Endothelial cell of umbilical vein (primary cell): ENCODE data around the gene ARFIP1. TPM values are rescaled to one million over a fixed set of nuclear protein-coding genes. Genes with fewer than 3 reads are reported as not detected.

Experiments used
- BruUV-seq: library from RNA; stranded (reverse); fragments of 400-500 nt; replicated peaks from 2 replicates; lab custom pipeline; 2021; lab: Mats Ljungman, UMichigan
- CTCF ChIA-PET: fragments of 300-600, 350-600 bp; sonication (Branson Sonifier 250); formaldehyde crosslinking; loops from one replicate; lab custom pipeline; 2021; ENCODE audit warnings: antibody characterized with exemption, inconsistent platforms; lab: Charles Lee
- POLR2A ChIA-PET: fragments of 300-600, 350-600 bp; sonication (Branson Sonifier 250); formaldehyde crosslinking; loops from one replicate; lab custom pipeline; 2021; ENCODE audit warnings: antibody characterized with exemption, inconsistent platforms; lab: Charles Lee
- DNase-seq: peaks from one replicate; pipeline ENCODE4 v3.0.0-alpha.2; 2011; ENCODE audit warnings: low read depth, low spot score
- FAIRE-seq: peaks from 2 replicates; lab custom pipeline; 2011; peaks lifted over from hg19 to GRCh38; lab: Jason Lieb, UNC
- H2AFZ ChIP-seq: 2 replicates; pipeline ENCODE4 v1.6.0; 2012; ENCODE audit warnings: low read depth, low read length, control low read depth, inconsistent platforms
- H3K27ac ChIP-seq: 2 replicates; pipeline ENCODE4 v1.5.1; 2011; ENCODE audit warnings: low read depth, mild to moderate bottlenecking, control low read depth, low read length, moderate library complexity; ENCODE audit not compliant: insufficient read depth
- H3K27me3 ChIP-seq, 2 experiments: 2 replicates each; pipeline versions ENCODE4 v1.6.0 to v1.6.1; 2011; ENCODE audit warnings: low read length in 2 of 2, mixed read lengths in 1 of 2; ENCODE audit not compliant: control insufficient read depth in 2 of 2, insufficient read depth in 2 of 2
- H3K36me3 ChIP-seq, 2 experiments: 2 replicates in 1 of 2; 3 replicates in 1 of 2; pipeline ENCODE4 v1.5.1; 2011; ENCODE audit warnings: low read length in 2 of 2, mild to moderate bottlenecking in 1 of 2, moderate library complexity in 1 of 2; ENCODE audit not compliant: control insufficient read depth in 2 of 2, insufficient read depth in 2 of 2; ENCODE audit errors: extremely low read depth in 1 of 2
- H3K4me1 ChIP-seq: 3 replicates; pipeline ENCODE4 v1.5.1; 2011; ENCODE audit warnings: mild to moderate bottlenecking, low read length; ENCODE audit not compliant: control insufficient read depth, insufficient read depth; ENCODE audit errors: extremely low read depth
- H3K4me2 ChIP-seq: 2 replicates; pipeline ENCODE4 v1.6.1; 2011; ENCODE audit warnings: low read length, control low read depth, mixed read lengths; ENCODE audit not compliant: insufficient read depth
- H3K4me3 ChIP-seq, 3 experiments: fragments of 200-600 bp in 1 of 3; sonication (generic), shearing (Covaris generic) in 1 of 3; replicated peaks in 1 of 3; 2 replicates each; pipeline ENCODE4 v1.5.1; 2011 to 2016; ENCODE audit warnings: control low read depth in 3 of 3, low read length in 3 of 3, mild to moderate bottlenecking in 2 of 3, inconsistent platforms in 1 of 3, low read depth in 1 of 3, moderate library complexity in 1 of 3; ENCODE audit not compliant: insufficient read depth in 1 of 3
- H3K79me2 ChIP-seq: 2 replicates; pipeline ENCODE4 v1.6.0; 2012; ENCODE audit warnings: low read length, inconsistent platforms; ENCODE audit not compliant: control insufficient read depth, insufficient read depth
- H3K9ac ChIP-seq: replicated peaks from 2 replicates; pipeline ENCODE3; 2011; ENCODE audit warnings: low read length, control low read depth; ENCODE audit not compliant: insufficient read depth; ENCODE audit errors: extremely low read depth
- H3K9me1 ChIP-seq: replicated peaks from 3 replicates; pipeline ENCODE4 v1.6.0; 2011; ENCODE audit warnings: mild to moderate bottlenecking, low read length; ENCODE audit not compliant: control insufficient read depth, insufficient read depth; ENCODE audit errors: extremely low read depth
- H3K9me3 ChIP-seq: replicated peaks from 2 replicates; pipeline ENCODE4 v1.5.1; 2012; ENCODE audit warnings: low read length, inconsistent platforms; ENCODE audit not compliant: control insufficient read depth, insufficient read depth
- H4K20me1 ChIP-seq: replicated peaks from 2 replicates; pipeline ENCODE3; 2011; ENCODE audit warnings: mild to moderate bottlenecking, low read length; ENCODE audit not compliant: control insufficient read depth, insufficient read depth; ENCODE audit errors: extremely low read depth
- EZH2 ChIP-seq: IDR thresholded peaks from 2 replicates; pipeline ENCODE4 v1.6.1; 2012; ENCODE audit warnings: borderline replicate concordance, low read depth, mild to moderate bottlenecking, moderate library complexity, low read length, inconsistent platforms; ENCODE audit not compliant: severe bottlenecking
- FOS ChIP-seq: IDR thresholded peaks from 2 replicates; pipeline ENCODE4 v1.6.1; 2011; ENCODE audit warnings: mild to moderate bottlenecking, low read length, moderate library complexity, borderline replicate concordance; ENCODE audit not compliant: insufficient read depth
- GATA2 ChIP-seq: IDR thresholded peaks from 2 replicates; pipeline ENCODE4 v1.7.0; 2011; ENCODE audit warnings: low read depth, mild to moderate bottlenecking, moderate library complexity, mixed read lengths, low read length; ENCODE audit not compliant: insufficient read length, insufficient read depth
- JUN ChIP-seq: IDR thresholded peaks from 2 replicates; pipeline ENCODE4 v1.6.1; 2011; ENCODE audit warnings: borderline replicate concordance, low read depth; ENCODE audit not compliant: insufficient read length, insufficient read depth
- MYC ChIP-seq: IDR thresholded peaks from one replicate; pipeline ENCODE4 v1.6.1; 2011; ENCODE audit warnings: mild to moderate bottlenecking, low read depth, low read length
- POLR2A ChIP-seq: IDR thresholded peaks from 2 replicates; pipeline ENCODE4 v1.6.1; 2012; ENCODE audit warnings: low read depth, mild to moderate bottlenecking, control low read depth, low read length
- POLR2AphosphoS5 ChIP-seq: IDR thresholded peaks from 2 replicates; pipeline ENCODE4 v1.6.1; 2012; ENCODE audit warnings: low read depth, mild to moderate bottlenecking, control low read depth, low read length, moderate library complexity; ENCODE audit not compliant: insufficient read depth
- dilution Hi-C: fragments of 300-500 bp; cut with MboI; formaldehyde crosslinking; loops from one replicate; pipeline ENCODE4 v1.15.0; 2019; ENCODE audit warnings: low sequenced_read_pairs; ENCODE audit not compliant: extremely low pct_ligation_motif_present
- intact Hi-C: fragments of 100-400 bp; cut with micrococcal nuclease; formaldehyde crosslinking; loops from one replicate; pipeline ENCODE4 v1.10.0; 2022
- polyA plus RNA-seq, 4 experiments: library from polyadenylated mRNA; depleted of rRNA in 3 of 4; stranded (reverse) in 3 of 4; unstranded in 1 of 4; fragments of >200 nt; gene quantifications; 2 replicates each; pipeline versions ENCODE4 v1.2.1 to v1.2.3, GENCODE V29; 2011 to 2012; ENCODE audit warnings: missing spikeins in 1 of 4
- total RNA-seq: library from RNA; stranded (reverse); gene quantifications from 2 replicates; pipeline ENCODE4 v1.2.3, GENCODE V29; 2021
- TF ChIP-seq, protein P1 (sequence below), 2 donors: IDR thresholded peaks; 1 replicate in 1 of 2; 2 replicates in 1 of 2; pipeline ENCODE4 v1.5.1; 2011; ENCODE audit warnings: low read length in 2 of 2, mild to moderate bottlenecking in 2 of 2, moderate library complexity in 2 of 2, control low read depth in 1 of 2, inconsistent platforms in 1 of 2, low read depth in 1 of 2; ENCODE audit not compliant: insufficient read depth in 1 of 2; ENCODE audit errors: extremely low read depth in 1 of 2
- TF ChIP-seq, protein P2 (sequence below): IDR thresholded peaks from 2 replicates; pipeline ENCODE4 v1.6.1; 2011; ENCODE audit not compliant: insufficient read depth, insufficient read length

The ARFIP1 gene
- total and polyA plus RNA-seq, 2 donors (not counting 3 experiments of a cell fraction or from before 2014, with no cell fraction given), result 10.0 to 24.2 TPM

DNA sequence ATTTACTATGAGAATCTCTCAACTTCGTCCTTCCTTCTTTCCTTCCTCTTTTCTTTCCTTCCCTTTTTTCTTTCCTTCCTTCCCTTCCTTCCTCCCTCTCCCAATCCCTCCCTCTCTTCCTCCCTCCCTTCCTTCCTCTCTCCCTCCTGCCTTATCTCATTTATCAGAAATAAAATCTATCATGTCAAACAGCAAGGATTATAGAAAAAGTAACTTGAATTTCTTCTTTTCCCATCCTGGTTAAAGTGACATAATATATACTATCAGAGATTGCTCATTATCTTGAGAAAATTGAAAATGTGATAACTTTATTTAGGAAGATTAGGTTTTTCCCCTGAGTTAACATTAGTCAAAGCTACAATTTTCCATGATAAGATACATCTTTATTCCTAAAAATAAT, 5.8 kb upstream of the ARFIP1 start:
- no peak overlapping the region for H3K27ac ChIP-seq
- H3K27me3 ChIP-seq, result peaks cover 0 to 11% of the 10 kb centered on the region in 2 experiments
- intact Hi-C loops, result no loop called here
- H3K9me3 ChIP-seq, result no peaks in the 10 kb centered on the region
- H3K79me2 ChIP-seq, result no peaks in the 10 kb centered on the region
- TF ChIP-seq POLR2A (no peak), JUN (no peak), EZH2 (no peak), POLR2AphosphoS5 (no peak), MYC (no peak), FOS (no peak), GATA2 (no peak)
- TF ChIP-seq, protein P1, sequence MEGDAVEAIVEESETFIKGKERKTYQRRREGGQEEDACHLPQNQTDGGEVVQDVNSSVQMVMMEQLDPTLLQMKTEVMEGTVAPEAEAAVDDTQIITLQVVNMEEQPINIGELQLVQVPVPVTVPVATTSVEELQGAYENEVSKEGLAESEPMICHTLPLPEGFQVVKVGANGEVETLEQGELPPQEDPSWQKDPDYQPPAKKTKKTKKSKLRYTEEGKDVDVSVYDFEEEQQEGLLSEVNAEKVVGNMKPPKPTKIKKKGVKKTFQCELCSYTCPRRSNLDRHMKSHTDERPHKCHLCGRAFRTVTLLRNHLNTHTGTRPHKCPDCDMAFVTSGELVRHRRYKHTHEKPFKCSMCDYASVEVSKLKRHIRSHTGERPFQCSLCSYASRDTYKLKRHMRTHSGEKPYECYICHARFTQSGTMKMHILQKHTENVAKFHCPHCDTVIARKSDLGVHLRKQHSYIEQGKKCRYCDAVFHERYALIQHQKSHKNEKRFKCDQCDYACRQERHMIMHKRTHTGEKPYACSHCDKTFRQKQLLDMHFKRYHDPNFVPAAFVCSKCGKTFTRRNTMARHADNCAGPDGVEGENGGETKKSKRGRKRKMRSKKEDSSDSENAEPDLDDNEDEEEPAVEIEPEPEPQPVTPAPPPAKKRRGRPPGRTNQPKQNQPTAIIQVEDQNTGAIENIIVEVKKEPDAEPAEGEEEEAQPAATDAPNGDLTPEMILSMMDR (IDR thresholded peaks at IDR 0.05; ENCODE audit: extremely low read depth in 1 of 2, insufficient read depth in 1 of 2, low read depth in 1 of 2, low read length in 2 of 2), result no peak
- TF ChIP-seq, protein P2, sequence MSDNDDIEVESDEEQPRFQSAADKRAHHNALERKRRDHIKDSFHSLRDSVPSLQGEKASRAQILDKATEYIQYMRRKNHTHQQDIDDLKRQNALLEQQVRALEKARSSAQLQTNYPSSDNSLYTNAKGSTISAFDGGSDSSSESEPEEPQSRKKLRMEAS, result no peak
- dilution Hi-C loops, result no loop called here
- ChIA-PET CTCF (no interaction called here), POLR2A (no interaction called here)
- H4K20me1 ChIP-seq, result no peaks in the 10 kb centered on the region
- H3K36me3 ChIP-seq, result no peaks in the 10 kb centered on the region
- H3K4me3 ChIP-seq, result no peak overlapping the region
- no peaks in the 10 kb centered on the region for H3K9me1 ChIP-seq
- DNase-seq (no peak), FAIRE-seq (no peak)
- BruUV-seq, result no TSS peak
- H2AFZ ChIP-seq, result no peak overlapping the region
- H3K4me2 ChIP-seq, result no peak overlapping the region
- H3K4me1 ChIP-seq, result peaks cover 3% of the 10 kb centered on the region
- no peak overlapping the region for H3K9ac ChIP-seq
